ENCODE data around the gene PLEKHS1. TPM values are rescaled to one million over a fixed set of nuclear protein-coding genes. Genes with fewer than 3 reads are reported as not detected.
"Not testable (repeated sequence)": the region's sequence is repeated elsewhere in the genome, so short reads cannot be mapped to it uniquely, and the experiment has no call there.

The PLEKHS1 gene
- polyA plus RNA-seq, 3 donors = 0.10 to 0.15 (median 0.11) TPM

GRCh38 chr10:113776553-113776952 is 25.1 kb downstream of the PLEKHS1 start:
- no peak for DNase-seq (ENCODE audit: extremely low read depth in 1 of 11, low read depth in 9 of 11, low spot score in 4 of 11)

DNA sequence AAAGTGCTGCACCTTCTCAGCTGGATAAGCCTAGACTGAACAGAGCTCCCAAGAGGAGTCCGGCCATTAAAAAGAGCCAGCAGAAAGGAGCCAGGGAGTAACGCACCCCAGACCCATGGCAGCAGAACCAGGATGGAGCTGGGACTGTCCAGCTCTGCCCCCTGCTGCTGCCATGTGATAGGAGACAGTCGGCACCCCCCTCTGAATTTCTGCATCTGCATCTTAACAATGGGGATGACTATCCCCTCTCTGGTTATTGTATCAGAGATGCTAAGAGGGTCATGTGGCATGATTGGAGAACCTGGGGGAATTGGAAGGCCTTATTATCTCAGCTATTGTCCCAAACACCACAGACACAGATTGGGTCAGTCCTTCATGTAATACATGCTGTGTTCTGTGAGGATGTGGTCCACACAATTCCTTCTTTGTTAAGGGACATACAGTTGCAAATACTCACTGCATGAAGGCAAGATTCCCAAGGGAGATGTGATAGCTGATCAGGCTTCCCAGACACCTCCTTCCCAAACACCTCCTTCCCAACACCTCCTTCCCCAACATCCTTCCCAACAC is 29.3 kb downstream of the PLEKHS1 start:
- no peak for DNase-seq (ENCODE audit: extremely low read depth in 1 of 11, low read depth in 9 of 11, low spot score in 4 of 11)

GRCh38 chr10:113782367-113782766 is 30.9 kb downstream of the PLEKHS1 start:
- DNase-seq (ENCODE audit: extremely low read depth in 1 of 11, low read depth in 9 of 11, low spot score in 4 of 11) = no peak

GRCh38 chr10:113782986-113783704 is 31.7 kb downstream of the PLEKHS1 start:
- no peak for DNase-seq (ENCODE audit: extremely low read depth in 1 of 11, low read depth in 9 of 11, low spot score in 4 of 11)

DNA sequence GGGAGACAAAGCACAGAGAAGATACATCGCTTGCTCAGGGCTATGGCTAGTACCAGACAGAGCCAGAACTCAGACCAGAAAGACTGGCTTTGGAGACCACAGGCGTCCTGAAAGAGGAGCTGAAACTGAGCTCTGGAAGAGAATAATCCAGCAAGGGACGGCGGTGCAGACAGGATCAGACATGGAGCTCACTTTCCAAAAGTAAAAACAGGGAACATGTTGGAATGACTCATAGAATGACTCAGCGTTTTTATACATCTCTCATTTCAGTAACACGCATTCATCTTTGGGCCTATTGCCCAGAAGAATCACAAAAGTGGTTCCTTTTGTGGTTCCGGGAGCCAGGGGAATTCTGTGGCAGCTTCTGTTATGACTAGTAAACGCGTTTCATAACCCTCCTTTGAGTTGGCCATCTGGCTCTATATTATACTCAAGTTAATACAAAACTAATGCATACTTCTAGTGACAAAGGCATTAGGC is 37.2 kb downstream of the PLEKHS1 start:
- no peak for DNase-seq (ENCODE audit: extremely low read depth in 1 of 11, low read depth in 9 of 11, low spot score in 4 of 11)

GRCh38 chr10:113791691-113792090 is 40.2 kb downstream of the PLEKHS1 start:
- no peak for DNase-seq (ENCODE audit: extremely low read depth in 1 of 11, low read depth in 9 of 11, low spot score in 4 of 11)

GRCh38 chr10:113801569-113801968 is 50.1 kb downstream of the PLEKHS1 start:
- no peak for DNase-seq (ENCODE audit: extremely low read depth in 1 of 11, low read depth in 9 of 11, low spot score in 4 of 11)

- DNase-seq (ENCODE audit: extremely low read depth in 1 of 11, low read depth in 9 of 11, low spot score in 4 of 11) = no peak
Observed at GRCh38 chr10:113802997-113803396, 51.5 kb downstream of the PLEKHS1 start.

- no peak for DNase-seq (ENCODE audit: extremely low read depth in 1 of 11, low read depth in 9 of 11, low spot score in 4 of 11)
Observed at GRCh38 chr10:113806503-113806902, 55.0 kb downstream of the PLEKHS1 start.

GRCh38 chr10:113808168-113808567 is 56.7 kb downstream of the PLEKHS1 start:
- DNase-seq (ENCODE audit: extremely low read depth in 1 of 11, low read depth in 9 of 11, low spot score in 4 of 11) = no peak

DNA sequence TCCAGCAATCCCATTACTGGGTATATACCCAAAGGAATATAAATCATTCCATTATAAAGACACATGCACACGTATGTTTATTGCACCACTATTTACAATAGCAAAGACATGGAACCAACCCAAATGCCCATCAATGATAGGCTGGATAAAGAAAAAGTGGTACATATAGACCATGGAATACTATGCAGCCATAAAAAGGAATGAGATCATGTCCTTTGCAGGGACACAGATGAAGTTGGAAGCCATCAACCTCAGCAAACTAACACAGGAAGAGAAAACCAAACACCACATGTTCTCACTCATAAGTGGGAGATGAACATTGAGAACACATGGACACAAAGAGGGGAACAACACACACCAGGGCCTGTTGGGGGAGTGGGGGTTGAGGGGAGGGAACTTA is 63.2 kb downstream of the PLEKHS1 start:
- not testable (repeated sequence) for DNase-seq (ENCODE audit: extremely low read depth in 1 of 11, low read depth in 9 of 11, low spot score in 4 of 11)

DNA sequence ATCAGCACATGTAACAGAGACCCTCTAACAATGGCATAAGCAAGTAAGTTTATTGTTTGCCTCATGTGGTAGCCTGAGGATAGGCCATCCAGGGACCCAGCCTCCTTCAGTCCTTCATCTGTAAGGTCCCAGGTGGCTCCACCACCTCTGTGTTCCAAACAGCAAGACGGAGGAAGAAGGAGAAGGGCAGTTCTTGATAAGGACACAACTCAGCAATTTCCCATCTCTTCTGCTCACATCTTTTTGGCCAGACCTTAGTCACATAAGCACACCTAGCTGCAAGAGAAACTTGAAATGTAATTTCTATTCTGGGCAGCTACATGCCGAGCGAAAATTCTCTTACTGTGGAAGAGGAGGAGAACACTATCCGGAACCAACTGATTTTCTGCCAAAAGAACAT is 68.5 kb downstream of the PLEKHS1 start:
- DNase-seq (ENCODE audit: extremely low read depth in 1 of 11, low read depth in 9 of 11, low spot score in 4 of 11) = no peak

DNA sequence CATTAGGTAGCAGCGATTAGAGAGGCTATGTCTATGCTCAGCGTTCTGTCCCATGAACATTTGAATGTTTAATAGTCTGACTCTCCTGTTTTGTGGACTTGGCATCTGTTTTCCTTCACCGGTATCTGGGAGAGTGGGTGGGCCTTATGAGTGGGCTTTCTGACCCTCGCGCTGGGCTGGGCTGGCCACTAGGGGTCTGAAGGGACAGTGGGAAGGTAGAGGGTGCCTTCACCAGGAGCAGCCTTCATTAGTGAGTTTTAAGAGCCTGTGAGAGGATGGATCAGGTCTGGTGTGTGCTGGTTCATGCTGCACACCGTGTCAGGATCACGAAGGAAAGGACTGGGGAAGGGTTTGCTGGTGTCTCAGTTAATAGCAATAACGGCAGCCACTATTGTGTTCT is 69.0 kb downstream of the PLEKHS1 start:
- no peak for DNase-seq (ENCODE audit: extremely low read depth in 1 of 11, low read depth in 9 of 11, low spot score in 4 of 11)

DNA sequence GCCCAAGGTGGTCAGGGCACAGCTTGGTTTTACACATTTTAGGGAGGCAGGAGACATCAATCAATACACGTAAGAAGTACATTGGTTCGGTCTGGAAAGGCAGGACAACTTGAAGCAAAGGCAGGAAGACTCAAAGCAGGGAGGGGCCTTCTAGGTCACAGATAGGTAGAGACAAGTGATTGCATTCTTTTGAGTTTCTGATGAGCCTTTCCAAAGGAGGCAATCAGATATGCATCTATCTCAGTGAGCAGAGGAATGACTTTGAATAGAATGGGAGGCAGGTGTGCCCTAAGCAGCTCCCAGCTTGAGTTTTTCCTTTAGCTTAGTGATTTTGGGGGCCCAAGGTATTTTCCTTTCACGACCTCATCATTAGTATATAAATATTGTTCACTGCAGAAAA is 69.8 kb downstream of the PLEKHS1 start:
- DNase-seq (ENCODE audit: extremely low read depth in 1 of 11, low read depth in 9 of 11, low spot score in 4 of 11) = not testable (repeated sequence)

DNA sequence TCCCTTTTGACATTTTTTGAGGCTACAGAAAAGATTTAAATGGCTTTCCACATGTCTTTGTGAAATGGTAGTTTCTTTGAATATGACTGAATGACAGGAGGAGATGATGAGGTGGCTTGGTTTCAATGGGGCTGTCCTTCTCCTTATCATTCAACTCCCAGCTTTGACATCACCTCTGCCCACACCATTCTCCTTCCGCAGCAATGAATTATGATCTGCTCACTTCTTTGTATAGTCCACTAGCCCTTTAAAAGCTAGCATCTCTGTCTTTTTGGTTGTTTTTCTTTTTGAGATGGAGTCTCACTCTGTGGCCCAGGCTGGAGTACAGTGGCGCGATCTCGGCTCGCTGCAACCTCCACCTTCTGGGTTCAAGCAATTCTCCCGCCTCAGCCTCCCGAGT is 70.7 kb downstream of the PLEKHS1 start:
- no peak for DNase-seq (ENCODE audit: extremely low read depth in 1 of 11, low read depth in 9 of 11, low spot score in 4 of 11)

DNA sequence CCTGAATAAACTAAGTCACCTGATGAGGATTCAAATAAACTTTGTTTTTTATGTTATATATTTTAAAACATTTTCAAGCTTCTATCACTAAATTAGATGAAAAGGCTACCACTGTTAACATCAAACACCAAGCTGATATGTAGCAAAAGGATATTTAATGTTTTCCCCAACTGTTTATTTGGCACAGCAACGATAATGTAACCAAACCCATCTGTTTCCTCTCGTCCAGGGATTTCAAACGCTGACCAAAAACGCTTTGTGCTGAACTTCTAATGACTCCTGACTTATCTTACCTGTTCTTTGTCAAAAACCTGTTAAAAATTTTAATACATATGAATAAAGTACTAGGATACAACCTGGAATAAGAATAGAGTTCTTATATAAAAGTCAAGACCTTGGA is 71.9 kb downstream of the PLEKHS1 start:
- DNase-seq (ENCODE audit: extremely low read depth in 1 of 11, low read depth in 9 of 11, low spot score in 4 of 11) = no peak

- no peak for DNase-seq (ENCODE audit: extremely low read depth in 1 of 11, low read depth in 9 of 11, low spot score in 4 of 11)
Observed at GRCh38 chr10:113825791-113826190, 74.3 kb downstream of the PLEKHS1 start.

DNA sequence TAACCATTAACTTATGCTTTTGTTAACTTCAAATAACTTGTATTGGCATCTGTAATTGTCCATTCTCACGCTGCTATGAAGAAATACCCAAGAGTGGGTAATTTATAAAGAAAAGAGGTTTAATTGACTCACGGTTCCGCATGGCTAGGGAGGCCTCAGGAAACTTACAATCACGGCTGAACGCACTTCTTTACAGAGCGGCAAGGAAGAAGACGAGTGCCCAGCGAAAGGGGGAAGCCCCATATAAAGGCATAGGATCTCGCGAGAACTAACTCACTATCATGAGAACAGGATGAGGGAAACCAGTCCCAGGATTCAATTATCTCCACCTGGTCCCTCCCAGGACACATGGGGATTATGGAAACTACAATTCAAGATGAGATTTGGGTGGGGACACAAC is 77.1 kb downstream of the PLEKHS1 start:
- not testable (repeated sequence) for DNase-seq (ENCODE audit: extremely low read depth in 1 of 11, low read depth in 9 of 11, low spot score in 4 of 11)

All from renal cortex interstitium (tissue), 11 donors.